ENCODE measurements around the gene FTH1. TPM values are rescaled to one million over a fixed set of nuclear protein-coding genes. Genes with fewer than 3 reads are reported as not detected.
"Not testable (repeated sequence)": the region's sequence is repeated elsewhere in the genome, so short reads cannot be mapped to it uniquely, and the experiment has no call there.

FTH1 gene
- total RNA-seq, 1 experiment from 2014 or later, result 1,937 TPM

- DNase-seq (no peak), ATAC-seq (no peak)
- Histone ChIP-seq H3K27me3 (ENCODE audit: low read length) (no peaks in the 10 kb centered on the region), H3K4me1 (ENCODE audit: insufficient read depth, low read length) (peaks cover 22% of the 10 kb centered on the region), H3K36me3 (ENCODE audit: low read depth, low read length) (no peaks in the 10 kb centered on the region), H3K27ac (ENCODE audit: low read length) (no peak overlapping the region), H3K9me3 (ENCODE audit: low read length) (no peaks in the 10 kb centered on the region), H3K4me3 (ENCODE audit: low read length) (no peak overlapping the region), H3K9me2 (replicated peaks; ENCODE audit: low read length) (no peaks in the 10 kb centered on the region), H2AFZ (ENCODE audit: low read length) (no peak overlapping the region), H3K9ac (ENCODE audit: low read length) (no peak overlapping the region), H3K4me2 (ENCODE audit: low read length) (no peak overlapping the region), H4K20me1 (ENCODE audit: low read length) (no peaks in the 10 kb centered on the region), H3F3A (ENCODE audit: low read length, unreplicated experiment) (no peaks in the 10 kb centered on the region), H3K79me2 (ENCODE audit: low read length) (no peaks in the 10 kb centered on the region)
- CTCF ChIA-PET, result no interaction called here
- intact Hi-C loops (cut with micrococcal nuclease), result no loop called here
- POLR2A ChIA-PET (ENCODE audit: unreplicated experiment), result no interaction called here
- no TSS peak for BruUV-seq (replicated peaks)
- TF ChIP-seq CTCF (conservative IDR thresholded peaks at IDR 0.05; ENCODE audit: low read depth, low read length), result no peak
- TF ChIP-seq EZH2 (IDR thresholded peaks at IDR 0.05; ENCODE audit: low read length, unreplicated experiment), result no peak
- no peak for TF ChIP-seq EZH2phosphoT487 (IDR thresholded peaks at IDR 0.05; ENCODE audit: borderline replicate concordance, low read length)
Observed at GRCh38 chr11:62008193-62008592, 40.8 kb upstream of the FTH1 start.

GRCh38 chr11:62004473-62004872 lies 37.0 kb upstream of the FTH1 start:
- Histone ChIP-seq H3K79me2 (ENCODE audit: low read length) (no peaks in the 10 kb centered on the region), H3K4me1 (ENCODE audit: insufficient read depth, low read length) (peaks cover 6% of the 10 kb centered on the region; the same call in 1 of the 2 replicates), H3K9me3 (ENCODE audit: low read length) (peaks cover under 1% of the 10 kb centered on the region), H3K27ac (ENCODE audit: low read length) (no peak overlapping the region), H3K9me2 (replicated peaks; ENCODE audit: low read length) (no peaks in the 10 kb centered on the region), H3K9ac (ENCODE audit: low read length) (no peak overlapping the region), H3K27me3 (ENCODE audit: low read length) (no peaks in the 10 kb centered on the region), H2AFZ (ENCODE audit: low read length) (no peak overlapping the region), H3K4me2 (ENCODE audit: low read length) (no peak overlapping the region), H4K20me1 (ENCODE audit: low read length) (no peaks in the 10 kb centered on the region), H3F3A (ENCODE audit: low read length, unreplicated experiment) (no peaks in the 10 kb centered on the region), H3K36me3 (ENCODE audit: low read depth, low read length) (0 out of 2 replicates have a peak, but pooled peaks cover 3% of the 10 kb centered on the region), H3K4me3 (ENCODE audit: low read length) (no peak overlapping the region)
- peak; percentile 42; the same call in 1 of the 2 replicates for ATAC-seq
- POLR2A ChIA-PET (ENCODE audit: unreplicated experiment), result no interaction called here
- no TSS peak for BruUV-seq (replicated peaks)
- intact Hi-C loops (cut with micrococcal nuclease), result no loop called here
- TF ChIP-seq EZH2 (IDR thresholded peaks at IDR 0.05; ENCODE audit: low read length, unreplicated experiment) (no peak), CTCF (conservative IDR thresholded peaks at IDR 0.05; ENCODE audit: low read depth, low read length) (no peak), EZH2phosphoT487 (IDR thresholded peaks at IDR 0.05; ENCODE audit: borderline replicate concordance, low read length) (no peak)
- CTCF ChIA-PET, result no interaction called here
- DNase-seq, result peak; percentile 38

- H4K20me1 ChIP-seq (ENCODE audit: low read length); H2AFZ ChIP-seq (ENCODE audit: low read length); H3K36me3 ChIP-seq (ENCODE audit: low read depth, low read length); H3K4me1 ChIP-seq (ENCODE audit: insufficient read depth, low read length); BruUV-seq (replicated peaks); H3K27me3 ChIP-seq (ENCODE audit: low read length); H3K9me3 ChIP-seq (ENCODE audit: low read length); H3F3A ChIP-seq (ENCODE audit: low read length, unreplicated experiment); H3K9ac ChIP-seq (ENCODE audit: low read length); H3K9me2 ChIP-seq (replicated peaks; ENCODE audit: low read length); intact Hi-C loops (cut with micrococcal nuclease); CTCF ChIA-PET; H3K79me2 ChIP-seq (ENCODE audit: low read length); H3K4me3 ChIP-seq (ENCODE audit: low read length); H3K4me2 ChIP-seq (ENCODE audit: low read length); DNase-seq; H3K27ac ChIP-seq (ENCODE audit: low read length); POLR2A ChIA-PET (ENCODE audit: unreplicated experiment); ATAC-seq: not testable (repeated sequence)
Observed at GRCh38 chr11:62002283-62002682, 34.8 kb upstream of the FTH1 start.
